ENCODE measurements around the gene DAGLA.

The DAGLA gene

GRCh38 chr11:61701242-61701886, 21.2 kb downstream of the DAGLA start:
- peak overlapping the region; percentile 67 for H2AK5ac ChIP-seq (ENCODE audit: low read depth, low read length)
- no peak overlapping the region for H3K14ac ChIP-seq (ENCODE audit: low read length)
- no peaks in the 10 kb centered on the region for H3K79me1 ChIP-seq (ENCODE audit: low read depth, low read length)
- H3K27ac ChIP-seq (replicated peaks; ENCODE audit: low read length) = no peak overlapping the region
- no peak overlapping the region for H4K91ac ChIP-seq (ENCODE audit: low read depth, low read length, poor library complexity)
- no peak overlapping the region for H3K4ac ChIP-seq (ENCODE audit: low read length)
- no peaks in the 10 kb centered on the region for H3K27me3 ChIP-seq (ENCODE audit: control insufficient read depth in 3 of 3, insufficient read depth in 3 of 3, low read depth in 1 of 3, low read length in 3 of 3)
- peaks cover 2 to 7% of the 10 kb centered on the region in 2 donors for H3K4me1 ChIP-seq (ENCODE audit: control insufficient read depth in 2 of 2, insufficient read depth in 1 of 2, low read depth in 1 of 2, low read length in 2 of 2)
- H2BK15ac ChIP-seq (ENCODE audit: low read length) = no peak overlapping the region
- WGBS, 2 donors (ENCODE audit: extremely low coverage in 2 of 2, insufficient read length in 2 of 2, insufficient replicate concordance in 1 of 2) = no CpG with 5 or more reads among the region's 18 CpGs
- no peak overlapping the region for H2BK5ac ChIP-seq (ENCODE audit: low read length)
- H4K8ac ChIP-seq (ENCODE audit: low read depth, low read length) = no peak overlapping the region
- no peak overlapping the region for H3K4me2 ChIP-seq (ENCODE audit: insufficient read depth, low read length, poor library complexity, severe bottlenecking)
- peak overlapping the region; percentile 86 for H2AFZ ChIP-seq (ENCODE audit: low read length)
- no peak overlapping the region for H2BK12ac ChIP-seq (ENCODE audit: low read length)
- H3K36me3 ChIP-seq (replicated peaks in 1 of 2; ENCODE audit: control insufficient read depth in 2 of 2, insufficient read depth in 2 of 2, low read length in 2 of 2) = no peaks in the 10 kb centered on the region
- no peak overlapping the region for H3K23ac ChIP-seq (ENCODE audit: low read depth, low read length, poor library complexity)
- peak overlapping the region; percentile 80 for H3K18ac ChIP-seq (ENCODE audit: low read length)
- no peak overlapping the region for H3K4me3 ChIP-seq (ENCODE audit: low read length in 2 of 2)
- peak overlapping the region; percentile 38 for H3K9ac ChIP-seq (ENCODE audit: low read depth, low read length, poor library complexity)
- peak overlapping the region; percentile 1 for H2BK120ac ChIP-seq (ENCODE audit: low read depth, low read length)
- no peak for DNase-seq (ENCODE audit: low spot score)
- no peaks in the 10 kb centered on the region for H3K9me3 ChIP-seq (replicated peaks in 1 of 2; ENCODE audit: control insufficient read depth in 2 of 2, insufficient read depth in 1 of 2, low read depth in 1 of 2, low read length in 2 of 2)

GRCh38 chr11:61702701-61703312, 22.6 kb downstream of the DAGLA start:
- H3K18ac ChIP-seq (ENCODE audit: low read length) = peak overlapping the region; percentile 5
- no CpG with 5 or more reads among the region's 11 CpGs for WGBS, 2 donors (ENCODE audit: extremely low coverage in 2 of 2, insufficient read length in 2 of 2, insufficient replicate concordance in 1 of 2)
- no peaks in the 10 kb centered on the region for H3K27me3 ChIP-seq (ENCODE audit: control insufficient read depth in 3 of 3, insufficient read depth in 3 of 3, low read depth in 1 of 3, low read length in 3 of 3)
- no peak overlapping the region for H3K4me2 ChIP-seq (ENCODE audit: insufficient read depth, low read length, poor library complexity, severe bottlenecking)
- H3K4ac ChIP-seq (ENCODE audit: low read length) = no peak overlapping the region
- no peaks in the 10 kb centered on the region for H3K36me3 ChIP-seq (replicated peaks in 1 of 2; ENCODE audit: control insufficient read depth in 2 of 2, insufficient read depth in 2 of 2, low read length in 2 of 2)
- no peak overlapping the region for H3K27ac ChIP-seq (replicated peaks; ENCODE audit: low read length)
- H3K23ac ChIP-seq (ENCODE audit: low read depth, low read length, poor library complexity) = no peak overlapping the region
- no peak overlapping the region for H2AK5ac ChIP-seq (ENCODE audit: low read depth, low read length)
- no peak overlapping the region for H2BK120ac ChIP-seq (ENCODE audit: low read depth, low read length)
- H2BK15ac ChIP-seq (ENCODE audit: low read length) = no peak overlapping the region
- no peak overlapping the region for H4K8ac ChIP-seq (ENCODE audit: low read depth, low read length)
- H2BK12ac ChIP-seq (ENCODE audit: low read length) = no peak overlapping the region
- no peaks in the 10 kb centered on the region for H3K79me1 ChIP-seq (ENCODE audit: low read depth, low read length)
- H3K4me1 ChIP-seq (ENCODE audit: control insufficient read depth in 2 of 2, insufficient read depth in 1 of 2, low read depth in 1 of 2, low read length in 2 of 2) = peaks cover 2 to 7% of the 10 kb centered on the region in 2 donors
- no peaks in the 10 kb centered on the region for H3K9me3 ChIP-seq (replicated peaks in 1 of 2; ENCODE audit: control insufficient read depth in 2 of 2, insufficient read depth in 1 of 2, low read depth in 1 of 2, low read length in 2 of 2)
- no peak overlapping the region for H2BK5ac ChIP-seq (ENCODE audit: low read length)
- H3K4me3 ChIP-seq (ENCODE audit: low read length in 2 of 2) = peak overlapping the region in 1 of 2 donors; percentile 42
- H3K14ac ChIP-seq (ENCODE audit: low read length) = no peak overlapping the region
- H3K9ac ChIP-seq (ENCODE audit: low read depth, low read length, poor library complexity) = no peak overlapping the region
- no peak for DNase-seq (ENCODE audit: low spot score)
- no peak overlapping the region for H4K91ac ChIP-seq (ENCODE audit: low read depth, low read length, poor library complexity)
- no peak overlapping the region for H2AFZ ChIP-seq (ENCODE audit: low read length)

GRCh38 chr11:61704838-61705237, 24.6 kb downstream of the DAGLA start:
- H3K79me1 ChIP-seq (ENCODE audit: low read depth, low read length) = no peaks in the 10 kb centered on the region
- no peak for DNase-seq (ENCODE audit: low spot score)
- WGBS, 2 donors (ENCODE audit: extremely low coverage in 2 of 2, insufficient read length in 2 of 2, insufficient replicate concordance in 1 of 2) = no CpG with 5 or more reads among the region's 15 CpGs

More at GRCh38 chr11:61704838-61705237, 24.6 kb downstream of the DAGLA start:
- no peak overlapping the region for H4K91ac ChIP-seq (ENCODE audit: low read depth, low read length, poor library complexity)
- no peak overlapping the region for H3K4me3 ChIP-seq (ENCODE audit: low read length in 2 of 2)
- peak overlapping the region; percentile 46 for H2BK15ac ChIP-seq (ENCODE audit: low read length)
- H2BK120ac ChIP-seq (ENCODE audit: low read depth, low read length) = no peak overlapping the region
- H2AFZ ChIP-seq (ENCODE audit: low read length) = no peak overlapping the region
- no peaks in the 10 kb centered on the region for H3K9me3 ChIP-seq (replicated peaks in 1 of 2; ENCODE audit: control insufficient read depth in 2 of 2, insufficient read depth in 1 of 2, low read depth in 1 of 2, low read length in 2 of 2)
- peaks cover 2 to 7% of the 10 kb centered on the region in 2 donors for H3K4me1 ChIP-seq (ENCODE audit: control insufficient read depth in 2 of 2, insufficient read depth in 1 of 2, low read depth in 1 of 2, low read length in 2 of 2)
- H3K4me2 ChIP-seq (ENCODE audit: insufficient read depth, low read length, poor library complexity, severe bottlenecking) = no peak overlapping the region
- H3K14ac ChIP-seq (ENCODE audit: low read length) = no peak overlapping the region
- H2BK12ac ChIP-seq (ENCODE audit: low read length) = no peak overlapping the region
- no peak overlapping the region for H2BK5ac ChIP-seq (ENCODE audit: low read length)
- no peak overlapping the region for H4K8ac ChIP-seq (ENCODE audit: low read depth, low read length)
- no peak overlapping the region for H3K9ac ChIP-seq (ENCODE audit: low read depth, low read length, poor library complexity)
- no peak overlapping the region for H2AK5ac ChIP-seq (ENCODE audit: low read depth, low read length)
- H3K36me3 ChIP-seq (replicated peaks in 1 of 2; ENCODE audit: control insufficient read depth in 2 of 2, insufficient read depth in 2 of 2, low read length in 2 of 2) = no peaks in the 10 kb centered on the region
- H3K27ac ChIP-seq (replicated peaks; ENCODE audit: low read length) = no peak overlapping the region
- peak overlapping the region; percentile 41 for H3K18ac ChIP-seq (ENCODE audit: low read length)
- H3K23ac ChIP-seq (ENCODE audit: low read depth, low read length, poor library complexity) = no peak overlapping the region
- H3K4ac ChIP-seq (ENCODE audit: low read length) = no peak overlapping the region
- no peaks in the 10 kb centered on the region for H3K27me3 ChIP-seq (ENCODE audit: control insufficient read depth in 3 of 3, insufficient read depth in 3 of 3, low read depth in 1 of 3, low read length in 3 of 3)

Measured in neuronal stem cell (in vitro differentiated cells).